ENCODE results near the gene EIF2D.
A peak's percentile ranks its signal among the peaks of the same experiment; 100 is the strongest.
"Not testable (repeated sequence)": the region's sequence is repeated elsewhere in the genome, so short reads cannot be mapped to it uniquely, and the experiment has no call there.

EIF2D gene

DNA sequence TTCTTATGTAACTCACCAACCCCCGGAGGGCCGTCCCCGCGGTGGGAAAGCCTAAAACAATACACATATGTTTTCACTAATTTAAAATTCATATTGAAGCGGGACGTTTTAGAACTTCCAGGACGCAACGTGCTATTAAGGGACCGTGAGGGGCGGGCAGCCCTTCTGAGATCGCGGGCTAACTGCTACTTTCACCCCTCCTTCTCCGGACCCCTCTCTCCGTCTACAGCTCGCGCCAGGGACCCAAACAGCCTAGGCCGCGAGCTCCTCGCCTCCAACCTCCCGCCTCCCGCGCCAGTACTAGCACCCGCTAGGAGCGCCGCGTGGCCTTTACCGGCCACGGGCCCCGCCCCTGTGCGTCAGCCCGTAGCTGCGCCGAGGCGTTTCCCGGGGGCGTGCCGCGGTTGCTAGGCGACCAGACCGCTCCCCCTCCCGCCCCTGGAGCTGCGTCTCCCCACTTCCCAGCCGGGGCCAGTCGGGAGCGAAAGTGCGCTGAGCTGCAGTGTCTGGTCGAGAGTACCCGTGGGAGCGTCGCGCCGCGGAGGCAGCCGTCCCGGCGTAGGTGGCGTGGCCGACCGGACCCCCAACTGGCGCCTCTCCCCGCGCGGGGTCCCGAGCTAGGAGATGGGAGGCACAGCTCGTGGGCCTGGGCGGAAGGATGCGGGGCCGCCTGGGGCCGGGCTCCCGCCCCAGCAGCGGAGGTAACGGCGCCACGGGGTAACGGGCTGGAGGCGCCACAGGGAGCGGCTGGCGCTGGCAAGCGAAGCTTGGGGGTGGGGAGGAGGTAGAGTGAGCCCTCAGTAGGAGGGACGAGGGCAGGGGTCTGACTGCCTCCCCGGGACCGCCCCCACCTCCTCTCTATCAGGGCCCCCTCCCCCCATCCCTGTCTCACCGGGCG lies 23.1 kb upstream of the EIF2D start, which contains the start of gene DYRK3:
DYRK3 (plus strand) TSS at position 457 of the 898 bp plus-strand sequence; CDS start at position 625, 168 bp downstream.
- no peak for FAIRE-seq

DNA sequence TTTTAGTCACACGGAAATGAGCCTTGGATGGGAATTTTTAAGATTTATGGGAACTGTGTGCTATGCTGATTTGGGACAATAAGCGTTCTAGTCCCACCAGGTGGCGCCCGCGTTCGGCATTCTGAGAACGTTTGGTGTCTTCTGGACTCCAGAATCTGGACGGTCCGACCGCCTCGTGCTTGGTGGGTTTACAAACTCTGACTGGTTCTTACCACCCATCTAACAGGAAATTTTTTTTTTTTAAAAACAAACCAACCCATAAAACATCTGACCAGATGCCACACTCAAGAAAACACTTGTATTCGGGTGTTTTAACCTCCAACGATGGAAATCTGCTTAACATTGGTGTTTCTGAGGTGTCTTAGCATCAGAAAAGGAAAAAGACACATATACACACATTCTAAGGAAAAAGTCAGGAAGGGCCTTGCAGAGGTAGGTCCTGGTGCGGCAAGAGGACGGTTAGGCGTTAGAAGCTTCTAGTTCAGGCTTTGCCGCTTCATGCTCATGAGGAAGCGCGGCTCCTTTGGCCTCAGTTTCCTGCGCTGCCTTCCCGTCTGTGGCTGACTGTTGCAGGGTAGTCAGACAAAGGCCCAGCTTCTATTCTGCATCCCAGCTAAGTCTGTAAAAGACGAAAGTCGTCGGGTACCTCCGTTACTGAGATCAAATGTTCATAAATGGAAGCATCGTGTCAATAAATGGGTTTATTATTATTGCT lies 22.3 kb upstream of the EIF2D start:
- peak; percentile 89 for FAIRE-seq

- FAIRE-seq, result no peak
These were observed 21.4 kb upstream of the EIF2D start for GRCh38 chr1:206633708-206634121.

DNA sequence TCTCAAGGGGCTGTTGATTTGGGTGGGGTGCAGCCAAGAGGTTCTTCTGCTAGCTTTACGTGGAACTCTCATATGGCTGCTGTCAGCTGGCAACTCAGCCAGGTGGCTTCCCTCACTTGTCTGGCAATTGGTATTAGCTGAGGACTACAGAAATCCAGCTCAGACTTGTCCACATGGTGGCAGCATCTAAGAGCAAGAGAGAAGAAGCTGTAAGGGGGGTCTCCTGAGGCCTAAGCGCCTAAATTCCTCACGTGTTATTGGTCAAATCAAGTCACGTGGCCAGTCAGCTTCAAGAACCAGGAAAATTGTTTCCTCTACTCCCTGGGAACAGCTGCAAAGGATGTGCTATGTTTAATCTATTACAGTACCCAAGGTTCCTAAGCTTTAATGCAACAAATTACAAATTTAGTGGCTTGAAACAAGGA lies 18.8 kb upstream of the EIF2D start:
- FAIRE-seq, result no peak

DNA sequence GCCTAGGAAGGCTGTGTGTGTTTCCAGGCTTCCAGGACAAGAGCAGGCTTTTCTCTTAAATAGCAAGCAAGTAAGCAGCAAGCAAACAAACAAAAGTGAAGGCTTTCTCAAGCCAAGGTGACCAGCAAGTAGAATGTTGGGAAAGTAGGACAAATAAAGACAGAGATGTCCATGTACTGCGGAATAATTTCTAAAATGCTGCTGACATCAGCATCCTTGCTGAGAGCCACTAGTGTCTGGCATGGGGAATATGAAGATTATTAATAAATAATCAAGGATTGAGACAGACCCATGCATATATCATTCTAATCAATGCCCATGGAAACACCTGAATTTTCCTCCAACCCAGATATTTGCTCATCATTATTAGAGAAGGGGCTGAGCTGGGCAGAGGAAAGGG lies 16.7 kb upstream of the EIF2D start:
- FAIRE-seq, result no peak

GRCh38 chr1:206626396-206626795 lies 14.1 kb upstream of the EIF2D start:
- not testable (repeated sequence) for FAIRE-seq

GRCh38 chr1:206609229-206609991 lies 2.9 kb downstream of the EIF2D start:
- FAIRE-seq, result no peak

DNA sequence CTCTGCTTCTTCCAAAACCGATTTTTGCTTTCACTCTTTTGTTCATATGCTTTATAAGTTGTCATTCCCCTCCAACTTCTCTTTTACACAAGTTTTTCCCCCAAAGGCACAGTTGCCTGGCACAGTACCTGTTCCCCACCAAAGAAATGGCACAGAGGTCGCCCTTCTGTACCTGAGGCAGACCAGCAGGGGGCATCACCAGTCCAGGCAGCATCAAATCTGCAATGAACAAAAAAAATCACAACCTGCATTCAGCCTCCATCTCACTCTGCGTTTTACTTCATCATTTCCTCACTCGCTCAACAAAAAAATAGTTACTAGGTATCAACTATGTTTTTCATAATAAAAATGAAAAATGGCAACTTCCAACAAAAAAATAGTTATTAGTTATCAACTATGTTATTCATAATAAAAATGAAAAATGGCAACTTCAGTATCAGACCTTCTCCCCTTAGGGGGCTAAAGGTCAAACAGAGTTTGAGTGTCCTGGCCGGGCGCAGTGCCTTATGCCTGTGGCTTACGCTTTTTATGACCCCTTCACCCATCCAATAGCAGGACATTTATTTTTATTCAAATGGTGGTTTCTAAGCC lies 4.1 kb downstream of the EIF2D start:
- no peak for FAIRE-seq

- peak; percentile 90 for FAIRE-seq
These were observed 5.4 kb downstream of the EIF2D start for GRCh38 chr1:206606867-206607266.

DNA sequence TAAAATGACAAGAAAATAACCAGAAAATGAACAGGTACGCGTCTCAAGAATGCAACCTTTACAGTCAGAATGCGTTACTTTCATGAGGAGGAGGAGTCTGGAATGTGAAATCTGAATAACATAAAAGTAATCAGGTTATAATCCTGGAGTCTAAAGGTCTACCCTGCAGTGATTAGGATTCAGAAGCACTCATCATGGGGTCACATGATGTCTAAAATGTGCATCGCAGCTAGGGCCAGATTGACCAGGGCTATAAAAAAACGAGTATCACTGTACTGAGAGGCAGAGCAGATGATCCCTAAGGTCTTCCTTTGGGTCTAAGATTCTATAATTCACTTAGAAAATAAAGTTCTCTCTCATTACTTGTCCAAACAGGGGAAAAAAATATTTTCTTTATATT lies 7.4 kb downstream of the EIF2D start:
- no peak for FAIRE-seq

GRCh38 chr1:206600527-206600926 lies 11.7 kb downstream of the EIF2D start:
- no peak for FAIRE-seq

- no peak for FAIRE-seq
These were observed 16.0 kb downstream of the EIF2D start for GRCh38 chr1:206596319-206596666.

GRCh38 chr1:206595581-206596318 lies 16.5 kb downstream of the EIF2D start:
- FAIRE-seq, result no peak

DNA sequence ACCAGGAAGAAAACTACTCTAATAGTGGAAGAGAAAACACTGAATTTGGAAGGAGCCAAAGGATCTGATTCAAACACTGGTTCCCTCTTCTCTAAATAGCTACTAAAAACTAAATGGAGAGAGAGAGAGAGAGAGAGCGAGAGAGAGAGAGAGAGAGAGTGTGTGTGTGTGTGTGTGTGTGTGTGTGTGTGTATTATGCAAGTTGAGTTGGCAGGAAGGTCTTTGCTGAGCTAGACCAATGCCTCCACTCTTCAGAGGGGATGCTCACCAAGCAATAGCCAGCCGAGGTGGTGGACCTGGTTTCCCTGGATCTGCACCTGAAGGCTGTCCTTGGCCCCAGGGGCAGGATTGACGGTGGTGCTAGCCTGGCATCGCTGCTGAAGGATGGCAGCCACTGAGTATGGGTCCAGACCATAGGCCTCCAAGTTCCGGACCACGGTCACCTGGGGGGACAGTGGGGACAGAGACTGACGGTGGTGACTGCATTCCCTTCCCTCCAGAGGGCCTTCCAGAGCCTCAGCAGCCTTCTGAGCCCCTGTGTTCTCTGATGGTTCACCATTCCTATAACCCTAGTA lies 18.8 kb downstream of the EIF2D start:
- FAIRE-seq, result no peak

DNA sequence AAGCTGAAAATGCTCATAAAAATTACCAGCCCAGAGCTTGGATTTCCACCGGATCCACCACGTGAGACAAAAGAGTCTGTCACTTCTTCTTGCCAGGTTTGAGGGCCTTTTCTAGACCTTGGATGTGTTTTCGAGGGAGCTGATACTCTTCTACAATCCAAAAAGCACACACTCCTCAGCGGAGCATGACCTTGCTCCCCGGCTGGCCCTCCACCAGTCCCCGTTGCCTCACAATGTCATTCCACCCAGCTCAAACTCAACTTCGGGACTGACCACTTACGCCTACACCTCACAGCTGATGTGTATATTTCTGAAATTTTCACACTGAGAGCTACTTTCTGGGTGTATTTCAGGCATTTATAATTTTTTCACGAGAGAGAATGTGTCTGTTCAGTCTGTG lies 20.6 kb downstream of the EIF2D start:
- FAIRE-seq, result no peak

GRCh38 chr1:206591226-206591625 lies 21.0 kb downstream of the EIF2D start:
- FAIRE-seq, result no peak

- FAIRE-seq, result no peak
These were observed 22.1 kb downstream of the EIF2D start for GRCh38 chr1:206590025-206590758.

GRCh38 chr1:206589206-206589605 lies 23.1 kb downstream of the EIF2D start:
- no peak for FAIRE-seq

- no peak for FAIRE-seq
These were observed 23.8 kb downstream of the EIF2D start for GRCh38 chr1:206588492-206588891.

DNA sequence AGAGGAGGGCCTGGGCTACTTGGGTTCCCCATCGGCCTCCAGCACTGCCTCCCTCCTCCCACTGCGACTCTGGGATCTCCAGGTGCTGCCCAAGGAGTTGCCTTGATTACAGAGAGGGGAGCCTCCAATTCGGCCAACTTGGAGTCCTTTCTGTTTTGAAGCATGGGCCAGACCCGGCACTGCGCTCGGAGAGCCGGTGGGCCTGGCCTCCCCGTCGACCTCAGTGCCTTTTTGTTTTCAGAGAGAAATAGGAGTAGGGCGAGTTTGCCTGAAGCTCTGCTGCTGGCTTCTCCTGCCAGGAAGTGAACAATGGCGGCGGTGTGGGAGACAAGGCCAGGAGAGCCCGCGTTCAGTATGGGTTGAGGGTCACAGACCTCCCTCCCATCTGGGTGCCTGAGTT lies 24.4 kb downstream of the EIF2D start:
- FAIRE-seq, result no peak

All from A204.1 (cell line).